Aortic smooth muscle cell (primary cell): ENCODE measurements around the gene RTP4. TPM values are rescaled to one million over a fixed set of nuclear protein-coding genes. Genes with fewer than 3 reads are reported as not detected.

Experiments
- total RNA-seq: library from RNA; depleted of rRNA; stranded (reverse); fragments of >200 nt; gene quantifications from 2 replicates; pipeline ENCODE4 v1.2.3, GENCODE V29; 2014

The RTP4 gene
- 0.79 and 0.99 TPM in 2 replicates for total RNA-seq

GRCh38 chr3:187368251-187369088 lies at the start of gene RTP4:
RTP4 (plus strand) TSS chr3:187368385; CDS start chr3:187368442, 57 bp downstream.

Other genes with a start within 250 kb of the RTP4 start
- gene RPL39L, start 228.9 kb upstream of the RTP4 start, total RNA-seq = 33.4 and 55.4 TPM in 2 replicates
- gene RTP1, start 170.9 kb upstream of the RTP4 start, total RNA-seq = not detected in 2 replicates
- gene MASP1, start 76.6 kb upstream of the RTP4 start, total RNA-seq = 1.2 and 6.2 TPM in 2 replicates